PC-3 (cell line): ENCODE measurements around the gene CCR1.

Experiments
- EZH2 ChIP-seq: fragments of 300-600 bp; sonication (generic); IDR thresholded peaks from one replicate; pipeline ENCODE4 v1.6.1; 2017; ENCODE audit warnings: antibody characterized with exemption, mild to moderate bottlenecking, low read length; ENCODE audit not compliant: unreplicated experiment
- EZH2phosphoT487 ChIP-seq: fragments of 300-600 bp; sonication (generic); IDR thresholded peaks from 2 replicates; pipeline ENCODE4 v1.6.1; 2018; ENCODE audit warnings: mild to moderate bottlenecking, antibody characterized with exemption, low read length, borderline replicate concordance
- TF ChIP-seq, protein P1 (sequence below): fragments of 300-600 bp; sonication (generic); conservative IDR thresholded peaks from 2 replicates; pipeline ENCODE4 v1.5.1; 2017; ENCODE audit warnings: antibody characterized with exemption, low read depth, mild to moderate bottlenecking, low read length

DNA sequence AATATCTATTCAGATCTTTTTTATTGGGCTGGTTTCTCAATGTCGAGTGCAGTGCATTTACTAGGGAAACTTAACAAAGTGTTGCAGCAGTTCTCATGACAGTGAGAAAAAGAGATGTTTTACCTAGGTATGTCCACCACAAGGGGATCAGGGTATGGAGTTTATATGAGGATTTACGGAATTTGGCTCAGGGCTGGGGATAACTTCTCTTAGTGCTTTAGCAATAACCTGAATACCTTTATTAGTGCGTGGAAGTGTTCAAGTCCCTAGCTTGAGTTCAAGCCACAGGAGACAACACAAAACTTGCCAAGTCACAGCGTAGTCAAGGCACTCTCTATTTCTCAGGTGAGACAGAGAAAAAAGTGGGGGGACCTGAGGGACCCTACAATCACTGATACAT lies 30.3 kb upstream of the CCR1 start:
- TF ChIP-seq, protein P1, sequence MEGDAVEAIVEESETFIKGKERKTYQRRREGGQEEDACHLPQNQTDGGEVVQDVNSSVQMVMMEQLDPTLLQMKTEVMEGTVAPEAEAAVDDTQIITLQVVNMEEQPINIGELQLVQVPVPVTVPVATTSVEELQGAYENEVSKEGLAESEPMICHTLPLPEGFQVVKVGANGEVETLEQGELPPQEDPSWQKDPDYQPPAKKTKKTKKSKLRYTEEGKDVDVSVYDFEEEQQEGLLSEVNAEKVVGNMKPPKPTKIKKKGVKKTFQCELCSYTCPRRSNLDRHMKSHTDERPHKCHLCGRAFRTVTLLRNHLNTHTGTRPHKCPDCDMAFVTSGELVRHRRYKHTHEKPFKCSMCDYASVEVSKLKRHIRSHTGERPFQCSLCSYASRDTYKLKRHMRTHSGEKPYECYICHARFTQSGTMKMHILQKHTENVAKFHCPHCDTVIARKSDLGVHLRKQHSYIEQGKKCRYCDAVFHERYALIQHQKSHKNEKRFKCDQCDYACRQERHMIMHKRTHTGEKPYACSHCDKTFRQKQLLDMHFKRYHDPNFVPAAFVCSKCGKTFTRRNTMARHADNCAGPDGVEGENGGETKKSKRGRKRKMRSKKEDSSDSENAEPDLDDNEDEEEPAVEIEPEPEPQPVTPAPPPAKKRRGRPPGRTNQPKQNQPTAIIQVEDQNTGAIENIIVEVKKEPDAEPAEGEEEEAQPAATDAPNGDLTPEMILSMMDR, result no peak
- no peak for TF ChIP-seq EZH2
- TF ChIP-seq EZH2phosphoT487, result no peak
